GM12864 (cell line): ENCODE results near the gene DAB1.

Experiments used
- DNase-seq: peaks from one replicate; pipeline ENCODE4 v3.0.0-alpha.2; 2011; ENCODE audit warnings: low read depth
- H3K4me3 ChIP-seq: 2 replicates; pipeline ENCODE4 v1.5.1; 2011; ENCODE audit warnings: mild to moderate bottlenecking, low read depth, low read length, control low read depth
- CTCF ChIP-seq: IDR thresholded peaks from 2 replicates; pipeline ENCODE4 v1.5.1; 2011; ENCODE audit warnings: low read depth, mild to moderate bottlenecking, moderate library complexity, low read length, control low read depth, inconsistent platforms; ENCODE audit errors: missing control alignments

DAB1 gene

GRCh38 chr1:57423656-57424211 lies at the start of gene DAB1:
DAB1 (minus strand) TSS chr1:57424060; CDS start chr1:57291030, 133,030 bp downstream.
- DNase-seq, result no peak
- TF ChIP-seq CTCF, result no peak
- H3K4me3 ChIP-seq, result no peak within 1 kb of the TSS

GRCh38 chr1:57473448-57473847 lies 49.6 kb upstream of the DAB1 start:
- TF ChIP-seq CTCF, result no peak
- DNase-seq, result no peak
- no peak overlapping the region for H3K4me3 ChIP-seq

GRCh38 chr1:57471995-57472394 lies 48.1 kb upstream of the DAB1 start:
- TF ChIP-seq CTCF, result no peak
- H3K4me3 ChIP-seq, result no peak overlapping the region
- DNase-seq, result no peak

GRCh38 chr1:57470036-57470435 lies 46.2 kb upstream of the DAB1 start:
- no peak for DNase-seq
- no peak for TF ChIP-seq CTCF
- H3K4me3 ChIP-seq, result no peak overlapping the region

- no peak for DNase-seq
- TF ChIP-seq CTCF, result peak; percentile 12
Observed at GRCh38 chr1:57468641-57469523, 45.0 kb upstream of the DAB1 start.

GRCh38 chr1:57467830-57468229 lies 44.0 kb upstream of the DAB1 start:
- no peak overlapping the region for H3K4me3 ChIP-seq
- no peak for TF ChIP-seq CTCF
- no peak for DNase-seq

More at GRCh38 chr1:57468641-57469523, 45.0 kb upstream of the DAB1 start:
- no peak overlapping the region for H3K4me3 ChIP-seq
